Activated CD4-positive, alpha-beta T cell treated with anti-CD3 and anti-CD28 coated beads, Interleukin-10, Interleukin-2, amounts not matched to agents 100 ng/mL and 50 ng/mL, durations not matched to agents 16 hours and 8 hours (primary cell): Measurements from ENCODE around the gene DNAJA3.

ENCODE experiments used
- DNase-seq: peaks from one replicate; pipeline ENCODE4 v3.0.0-alpha.2; 2020

DNAJA3 gene

DNA sequence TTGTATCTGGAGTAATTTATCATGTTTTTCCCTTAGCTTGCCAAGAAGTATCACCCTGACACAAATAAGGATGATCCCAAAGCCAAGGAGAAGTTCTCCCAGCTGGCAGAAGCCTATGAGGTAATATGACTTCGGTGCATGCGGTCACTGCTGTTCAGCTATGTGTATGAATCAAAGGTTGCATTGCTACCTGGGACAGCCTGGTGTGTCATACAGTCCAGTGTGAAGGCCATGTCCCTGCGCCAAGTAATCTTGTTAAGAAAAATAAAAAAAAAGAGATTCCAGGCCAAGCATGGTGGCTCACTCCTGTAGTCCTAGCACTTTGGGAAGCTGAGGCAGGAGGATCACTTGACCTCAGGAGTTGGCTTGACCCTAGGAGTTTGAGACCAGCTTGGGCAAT, 11.7 kb downstream of the DNAJA3 start:
- no peak for DNase-seq

DNA sequence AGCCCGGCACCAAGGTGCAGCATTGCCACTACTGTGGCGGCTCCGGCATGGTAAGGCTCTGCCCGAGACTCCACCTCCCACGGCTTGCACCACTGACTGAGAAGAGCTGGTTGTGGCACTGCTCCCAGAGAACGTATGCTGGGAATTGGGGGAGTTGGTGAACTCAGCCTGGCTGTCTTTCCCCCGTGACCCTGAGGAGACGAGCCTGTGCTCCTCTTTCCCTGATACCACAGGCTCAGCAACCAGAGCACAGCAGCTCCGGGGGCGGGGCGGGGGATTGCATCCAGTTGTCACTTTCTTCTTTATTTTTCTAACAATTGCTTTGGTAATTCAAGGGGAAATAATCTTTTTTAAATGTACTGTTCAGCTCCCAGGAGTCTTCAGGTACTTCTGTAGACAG, 16.7 kb downstream of the DNAJA3 start:
- DNase-seq: no peak

DNA sequence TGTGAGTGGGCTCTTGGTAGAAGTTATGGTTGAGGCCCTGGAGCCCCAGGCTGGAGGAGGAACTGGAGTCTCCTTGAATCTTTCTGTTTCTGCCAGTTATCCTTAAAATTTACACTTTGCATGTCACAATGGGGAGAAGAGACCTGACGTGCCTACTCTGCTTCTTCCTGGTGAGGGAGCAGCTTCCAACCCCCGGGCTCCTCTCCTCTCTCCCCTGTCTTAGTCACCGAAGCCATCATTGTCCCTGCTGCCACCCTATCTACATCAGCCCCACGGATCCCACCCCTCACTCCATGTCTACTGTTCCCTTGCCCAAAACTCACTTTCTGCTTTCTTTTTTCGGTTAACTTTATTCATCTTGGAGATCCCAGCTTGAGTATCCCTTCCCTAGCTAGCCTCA, 17.6 kb downstream of the DNAJA3 start:
- no peak for DNase-seq

GRCh38 chr16:4443986-4444385, 18.3 kb downstream of the DNAJA3 start:
- DNase-seq: no peak

- no peak for DNase-seq
Observed at GRCh38 chr16:4450430-4450829, 24.8 kb downstream of the DNAJA3 start.

DNA sequence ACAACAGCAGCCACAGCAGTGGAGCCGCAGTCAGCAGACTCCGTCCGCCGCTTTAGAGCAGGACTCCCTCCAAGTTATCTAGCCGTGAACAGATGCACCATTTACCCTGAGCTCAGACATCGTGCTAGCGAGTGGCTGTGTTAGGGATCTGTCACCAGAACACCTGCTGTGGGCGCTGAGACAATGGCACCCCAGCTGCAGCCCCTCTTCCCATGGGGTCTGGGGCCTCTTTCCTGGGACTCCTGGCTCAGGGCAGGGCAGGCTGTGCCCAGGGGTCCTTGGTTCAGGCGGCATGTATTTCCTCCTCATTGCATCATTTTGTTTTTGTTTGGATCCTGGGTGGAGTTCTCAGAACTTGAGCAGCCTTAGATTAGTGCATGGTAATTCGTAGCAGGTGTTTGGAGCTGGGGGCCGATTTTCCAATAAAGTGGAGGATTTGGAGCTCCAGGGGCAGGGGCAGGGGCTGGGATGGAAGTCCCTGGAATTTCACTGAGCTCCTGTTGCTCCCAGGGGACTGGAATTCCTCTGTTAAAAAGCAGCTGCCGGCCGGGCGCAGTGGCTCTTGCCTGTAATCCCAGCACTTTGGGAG, 25.4 kb downstream of the DNAJA3 start:
- no peak for DNase-seq

DNA sequence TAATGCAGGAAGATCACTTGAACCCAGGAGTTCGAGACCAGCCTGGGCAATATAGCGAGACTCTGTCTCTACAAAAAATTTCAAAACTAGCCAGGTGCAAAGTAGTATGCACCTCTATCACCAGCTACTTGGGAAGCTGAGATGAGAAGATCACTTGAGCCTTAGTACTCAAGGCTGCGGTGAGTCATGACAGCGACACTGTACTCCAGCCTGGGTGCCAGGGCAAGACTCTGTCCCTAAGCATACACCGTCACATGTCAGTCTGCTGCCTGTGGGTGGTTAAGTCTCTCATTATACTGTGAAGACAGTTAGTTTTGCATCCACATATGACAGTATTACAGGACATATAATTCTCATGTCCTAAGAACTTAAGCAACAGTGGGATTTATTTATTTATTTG, 27.0 kb downstream of the DNAJA3 start:
- DNase-seq: no peak

DNA sequence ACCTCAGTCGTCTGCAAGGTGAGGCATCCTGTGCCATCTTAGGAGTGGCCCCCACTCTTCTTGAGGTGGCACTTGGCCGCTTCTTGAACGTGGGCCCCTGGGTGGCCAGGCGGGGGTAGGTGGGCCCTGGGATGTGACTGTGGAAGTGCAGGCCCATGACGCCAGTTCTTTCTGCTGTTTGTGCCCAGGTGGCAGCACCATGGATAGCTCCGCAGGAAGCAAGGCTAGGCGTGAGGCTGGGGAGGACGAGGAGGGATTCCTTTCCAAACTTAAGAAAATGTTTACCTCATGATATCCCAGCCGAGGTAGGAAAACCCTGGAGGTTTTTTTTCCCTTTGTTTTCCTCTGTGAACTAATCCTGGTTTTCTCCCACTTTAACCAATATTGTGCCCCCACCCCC, 29.0 kb downstream of the DNAJA3 start:
- no peak for DNase-seq

DNA sequence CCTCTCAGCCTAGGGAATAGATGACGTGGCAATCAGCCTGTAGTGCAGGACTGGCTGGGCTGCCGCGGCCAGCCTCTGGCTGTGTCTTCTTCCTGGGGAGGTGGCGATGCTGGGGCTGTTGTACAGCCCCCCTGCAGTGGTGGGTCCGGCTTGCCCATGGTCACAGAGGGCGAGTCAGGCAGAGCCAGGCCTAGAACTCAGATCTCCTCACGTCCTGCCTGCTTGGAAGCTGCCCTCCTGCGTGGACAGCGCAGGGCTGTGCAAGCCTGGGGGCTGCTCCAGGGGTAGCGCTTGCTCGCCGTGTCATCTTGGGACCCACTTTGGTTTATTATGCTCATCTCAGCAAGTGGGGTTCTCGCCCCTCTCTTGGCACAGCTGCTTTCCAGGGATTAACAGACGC, 29.4 kb downstream of the DNAJA3 start:
- no peak for DNase-seq

GRCh38 chr16:4455951-4456350, 30.3 kb downstream of the DNAJA3 start:
- no peak for DNase-seq

DNA sequence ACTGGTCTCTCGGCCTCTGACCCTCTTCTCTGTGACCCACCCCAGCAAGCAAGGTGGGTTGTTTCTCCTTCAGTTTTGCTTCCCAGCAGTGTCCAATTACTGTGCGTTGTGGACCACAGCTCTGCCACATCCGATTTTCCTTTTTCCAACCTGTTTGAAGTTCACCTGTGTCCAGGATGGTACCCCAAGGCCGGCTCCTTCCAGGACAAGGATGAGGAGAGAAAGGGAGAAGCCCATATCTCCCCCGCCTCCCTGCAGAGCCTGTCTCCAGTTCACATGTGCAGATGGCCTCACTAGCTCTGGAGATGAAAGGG, 35.2 kb downstream of the DNAJA3 start:
- DNase-seq: no peak

DNA sequence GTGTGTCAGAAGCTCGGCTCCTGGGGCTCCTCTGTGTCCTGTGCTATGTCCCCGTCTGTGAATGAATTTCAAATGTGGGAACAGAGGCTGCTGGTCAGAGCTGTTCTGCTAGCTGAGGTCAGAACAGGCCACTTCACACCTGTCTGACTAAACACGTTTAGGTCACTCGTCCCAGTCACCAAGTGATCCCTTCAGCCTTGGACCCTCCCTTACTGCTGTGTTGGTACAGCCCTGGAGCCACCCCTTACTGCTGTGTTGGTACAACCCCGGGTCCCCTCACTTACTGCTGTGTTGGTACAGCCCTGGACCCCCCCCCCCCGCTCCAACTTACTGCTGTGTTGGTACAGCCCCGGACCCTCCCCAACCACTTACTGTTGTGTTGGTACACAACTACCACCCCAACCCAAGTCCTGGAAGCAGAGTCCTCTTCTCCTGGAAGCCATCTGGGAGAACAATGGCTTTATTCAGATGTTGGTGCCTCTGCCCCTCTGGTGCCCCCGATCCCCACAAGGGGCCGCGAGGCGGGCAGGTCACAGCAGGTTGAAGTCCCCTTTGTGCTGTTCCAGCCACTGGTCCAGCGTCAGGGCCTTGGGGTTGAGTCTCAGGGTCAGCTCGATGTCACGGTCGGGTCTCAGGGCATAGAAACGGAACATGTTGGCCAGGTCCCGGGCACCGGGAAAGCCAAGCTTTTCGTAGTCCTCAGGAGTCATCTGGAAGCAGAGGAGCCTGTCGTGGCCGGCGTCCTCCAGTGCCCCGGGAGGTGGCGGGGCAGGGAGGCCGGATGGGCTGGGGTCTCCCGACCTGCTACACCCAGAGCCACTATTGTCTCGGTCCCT, 35.8 kb downstream of the DNAJA3 start:
- no peak for DNase-seq

DNA sequence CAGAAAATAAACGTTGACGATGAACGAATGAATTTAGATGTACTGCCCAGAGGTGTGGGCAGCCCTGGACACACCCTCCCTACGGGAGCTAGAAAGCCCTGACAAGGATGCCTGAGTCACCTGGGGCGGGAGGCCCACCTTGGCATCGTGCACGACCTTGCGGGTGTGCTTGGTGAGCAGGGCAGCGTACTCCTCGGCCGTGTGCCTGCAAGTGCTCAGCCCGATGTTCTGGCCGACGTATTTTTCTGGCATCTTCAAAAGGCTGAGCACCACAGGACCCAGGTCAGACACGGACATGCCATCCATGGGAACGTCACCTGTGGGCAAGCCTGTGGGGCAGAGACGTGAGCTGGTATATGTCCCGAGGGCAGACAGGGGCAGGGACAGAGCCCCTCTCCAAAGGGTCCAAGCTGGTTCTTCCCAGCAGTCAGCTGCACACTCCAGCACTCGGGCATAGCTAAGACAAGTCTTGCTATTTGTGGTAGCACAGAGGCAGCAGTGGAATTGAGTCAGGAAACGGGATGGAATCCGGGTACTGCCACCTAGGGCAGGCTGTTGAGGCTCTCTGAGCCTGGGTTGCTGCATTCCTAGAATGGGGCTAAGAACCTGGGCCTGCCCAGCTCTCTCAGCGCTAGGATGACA, 38.0 kb downstream of the DNAJA3 start:
- DNase-seq: no peak

DNA sequence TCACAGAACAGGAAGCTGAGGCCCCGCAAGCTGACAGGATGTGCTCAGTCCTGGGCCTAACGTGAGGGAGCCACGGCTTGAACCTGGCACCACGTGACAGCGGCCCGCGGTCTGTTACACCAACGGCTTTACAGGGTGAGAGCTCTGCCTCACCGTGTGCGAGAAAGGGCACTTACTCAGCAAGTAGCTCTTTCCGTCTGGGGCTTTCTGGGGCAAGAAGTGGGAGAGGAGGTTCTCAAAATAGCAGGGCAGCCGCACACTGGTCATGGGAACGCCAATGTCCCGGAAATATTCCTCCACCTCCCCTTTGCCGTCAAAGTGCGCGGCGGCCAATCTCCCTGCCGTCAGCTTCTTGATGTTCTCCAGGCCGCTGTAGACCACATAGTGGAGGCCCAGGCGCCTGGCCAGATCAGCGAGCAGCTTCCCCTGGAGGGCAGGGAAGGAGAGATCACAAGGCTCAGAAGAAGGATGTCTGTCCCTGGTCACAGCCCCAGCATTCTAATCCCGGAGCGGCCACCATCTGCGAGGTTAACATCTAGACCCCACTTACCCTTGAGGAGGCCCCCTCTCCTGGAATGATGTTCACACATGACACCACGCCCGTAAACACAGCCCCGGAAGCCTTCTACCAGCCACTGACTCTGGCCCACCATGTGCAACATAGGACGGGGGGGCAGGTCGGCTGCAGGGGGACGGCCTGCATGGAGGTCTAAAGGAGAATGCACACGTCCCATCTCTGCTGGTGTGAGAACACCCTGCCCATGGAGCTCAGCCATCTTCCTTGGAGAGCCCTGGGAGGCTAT, 40.5 kb downstream of the DNAJA3 start:
- peak; percentile 74 for DNase-seq

DNA sequence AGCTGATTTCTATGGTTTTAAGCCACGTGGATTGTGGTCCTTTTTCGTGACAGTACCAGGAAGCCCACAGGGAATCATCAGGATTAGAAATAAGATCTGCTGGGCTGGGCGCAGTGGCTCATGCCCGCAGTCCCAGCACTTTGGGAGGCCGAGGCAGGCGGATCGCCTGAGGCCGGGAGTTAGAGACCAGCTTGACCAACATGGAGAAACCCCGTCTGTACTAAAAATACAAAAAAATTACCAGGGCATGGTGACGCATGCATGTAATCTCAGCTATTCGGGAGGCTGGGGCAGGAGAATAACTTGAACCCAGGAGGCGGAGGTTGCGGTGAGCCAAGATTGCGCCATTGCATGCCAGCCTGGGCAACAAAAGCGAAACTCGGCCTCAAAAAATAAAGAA, 42.2 kb downstream of the DNAJA3 start:
- DNase-seq: no peak

- DNase-seq: no peak
Observed at GRCh38 chr16:4468972-4469371, 43.3 kb downstream of the DNAJA3 start.

- no peak for DNase-seq
Observed at GRCh38 chr16:4471869-4472268, 46.2 kb downstream of the DNAJA3 start.

GRCh38 chr16:4472880-4473279, 47.2 kb downstream of the DNAJA3 start:
- no peak for DNase-seq

DNA sequence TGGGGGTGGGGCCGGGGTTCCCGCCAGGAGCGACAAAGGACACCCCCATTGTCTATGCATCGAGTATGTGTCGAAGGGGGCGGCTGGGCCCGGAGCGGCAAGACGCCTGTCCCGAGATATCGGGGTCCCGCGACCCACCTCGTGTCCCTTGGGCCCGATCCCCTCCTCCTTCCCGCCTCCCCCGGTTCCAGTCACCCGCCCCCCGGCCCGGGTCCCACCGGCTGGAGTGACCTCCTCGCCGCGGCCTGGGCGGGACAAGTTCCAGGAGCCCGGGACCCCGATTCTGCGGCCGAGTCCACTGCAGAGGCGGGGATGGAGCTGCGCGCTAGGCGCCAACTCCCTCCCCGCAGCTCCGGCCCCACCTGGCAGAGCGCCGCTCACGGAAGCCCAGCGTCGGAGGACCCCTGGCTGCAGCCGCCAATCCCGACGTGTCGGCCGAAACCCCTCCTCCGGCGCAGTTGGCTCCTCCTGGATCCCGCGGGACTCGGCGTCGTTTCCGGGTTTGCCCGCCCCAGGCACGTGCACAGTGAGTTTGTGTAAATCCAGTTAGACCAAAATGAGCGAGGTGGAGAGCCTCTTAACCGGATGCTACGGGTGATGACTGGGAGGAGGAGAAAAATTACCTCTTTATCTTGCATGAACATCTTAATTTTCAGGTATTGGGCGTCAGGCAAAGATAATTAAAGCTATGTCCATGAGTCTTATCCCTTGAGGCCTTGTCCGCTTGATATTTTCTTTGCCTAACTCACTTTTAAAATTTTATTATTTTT, 48.7 kb downstream of the DNAJA3 start, which contains the start of gene NMRAL1:
NMRAL1 (minus strand) TSS at position 434 of the 770 bp plus-strand sequence. CDS start 493 bp downstream, outside the sequence.
- peak; percentile 97 for DNase-seq

- peak; percentile 98 for DNase-seq
Observed at GRCh38 chr16:4475880-4476788, 50.5 kb downstream of the DNAJA3 start, which contains the start of gene HMOX2. Gene HMOX2, plus strand, starts transcription at chr16:4476398. Its CDS starts 29,127 bp downstream, at chr16:4505525.

GRCh38 chr16:4477966-4478365, 52.3 kb downstream of the DNAJA3 start:
- peak; percentile 51 for DNase-seq
